Choroid plexus epithelial cell (primary cell): ENCODE results near the gene RFX1.
"Not testable (repeated sequence)": the region's sequence is repeated elsewhere in the genome, so short reads cannot be mapped to it uniquely, and the experiment has no call there.

Experiments used
- DNase-seq: peaks from one replicate; pipeline ENCODE4 v3.0.0-alpha.2; 2010; ENCODE audit warnings: low read depth
- H3K4me3 ChIP-seq: 2 replicates; pipeline ENCODE4 v1.5.1; 2011; ENCODE audit warnings: low read depth, mild to moderate bottlenecking, control low read depth, low read length, moderate library complexity
- CTCF ChIP-seq: conservative IDR thresholded peaks from 2 replicates; pipeline ENCODE4 v1.5.1; 2011; ENCODE audit warnings: low read depth, mild to moderate bottlenecking, control low read depth, inconsistent platforms, low read length, moderate library complexity

Gene RFX1

GRCh38 chr19:13926010-13926409 is 80.1 kb downstream of the RFX1 start:
- no peak for DNase-seq
- H3K4me3 ChIP-seq: no peak overlapping the region
- no peak for TF ChIP-seq CTCF

- no peak overlapping the region for H3K4me3 ChIP-seq
- TF ChIP-seq CTCF: no peak
- DNase-seq: no peak
Measured at GRCh38 chr19:13923194-13923987, 82.7 kb downstream of the RFX1 start.

GRCh38 chr19:13922118-13922517 is 84.0 kb downstream of the RFX1 start:
- DNase-seq, H3K4me3 ChIP-seq: not testable (repeated sequence)

DNA sequence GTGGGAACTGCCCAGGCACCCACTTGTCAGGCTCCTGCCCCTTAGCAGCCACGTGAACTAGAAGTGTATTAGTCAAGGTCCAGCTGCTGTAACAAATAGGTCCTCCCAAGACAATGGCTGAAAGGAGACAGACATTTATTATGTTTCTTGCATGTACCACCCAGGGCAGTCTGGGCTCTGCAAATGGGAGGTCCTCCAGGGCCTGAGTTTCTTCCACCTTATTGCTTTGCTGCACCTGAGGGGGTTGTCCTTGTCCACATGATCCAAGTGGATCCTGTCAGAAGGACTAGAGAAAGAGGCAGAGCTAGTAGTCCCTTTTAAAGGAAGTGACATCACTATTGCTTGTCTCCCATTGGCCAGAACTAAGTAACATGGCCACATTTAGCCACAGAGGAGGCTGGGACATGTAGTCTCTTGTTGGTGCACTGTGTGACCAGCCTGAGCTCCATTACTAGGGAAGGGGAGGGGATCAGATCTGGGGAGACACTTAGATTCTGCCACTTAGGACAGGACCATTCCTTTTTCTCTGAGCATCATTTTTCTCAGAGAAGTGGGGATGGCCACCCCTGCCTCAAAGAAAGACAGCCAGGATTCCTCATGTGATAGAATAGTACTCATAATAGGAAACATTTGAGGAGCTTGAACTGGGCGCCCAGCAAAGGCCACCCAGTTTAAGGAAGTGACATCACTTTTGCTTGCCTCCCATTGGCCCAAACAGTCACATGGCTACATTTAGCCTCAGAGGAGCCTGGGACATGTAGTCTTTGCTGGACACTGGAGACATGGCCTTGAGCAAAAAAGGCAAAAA is 85.0 kb downstream of the RFX1 start:
- DNase-seq: peak; percentile 67
- H3K4me3 ChIP-seq: no peak overlapping the region
- no peak for TF ChIP-seq CTCF

DNA sequence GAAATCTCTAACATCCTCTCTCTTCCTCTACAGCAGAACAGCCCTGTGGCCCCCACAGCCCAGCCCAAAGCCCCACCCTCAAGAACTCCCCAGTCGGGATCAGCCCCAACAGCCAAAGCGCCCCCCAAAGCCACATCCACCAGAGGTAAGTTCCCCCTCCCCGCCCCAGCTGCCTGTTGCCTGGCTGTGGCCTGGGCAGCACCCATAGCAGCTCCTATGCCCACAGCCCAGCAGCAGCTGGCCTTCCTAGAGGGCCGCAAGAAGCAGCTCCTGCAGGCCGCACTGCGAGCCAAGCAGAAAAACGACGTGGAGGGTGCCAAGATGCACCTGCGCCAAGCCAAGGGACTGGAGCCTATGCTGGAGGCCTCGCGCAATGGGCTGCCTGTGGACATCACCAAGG is 85.6 kb downstream of the RFX1 start:
- no peak overlapping the region for H3K4me3 ChIP-seq
- no peak for TF ChIP-seq CTCF
- DNase-seq: no peak

DNA sequence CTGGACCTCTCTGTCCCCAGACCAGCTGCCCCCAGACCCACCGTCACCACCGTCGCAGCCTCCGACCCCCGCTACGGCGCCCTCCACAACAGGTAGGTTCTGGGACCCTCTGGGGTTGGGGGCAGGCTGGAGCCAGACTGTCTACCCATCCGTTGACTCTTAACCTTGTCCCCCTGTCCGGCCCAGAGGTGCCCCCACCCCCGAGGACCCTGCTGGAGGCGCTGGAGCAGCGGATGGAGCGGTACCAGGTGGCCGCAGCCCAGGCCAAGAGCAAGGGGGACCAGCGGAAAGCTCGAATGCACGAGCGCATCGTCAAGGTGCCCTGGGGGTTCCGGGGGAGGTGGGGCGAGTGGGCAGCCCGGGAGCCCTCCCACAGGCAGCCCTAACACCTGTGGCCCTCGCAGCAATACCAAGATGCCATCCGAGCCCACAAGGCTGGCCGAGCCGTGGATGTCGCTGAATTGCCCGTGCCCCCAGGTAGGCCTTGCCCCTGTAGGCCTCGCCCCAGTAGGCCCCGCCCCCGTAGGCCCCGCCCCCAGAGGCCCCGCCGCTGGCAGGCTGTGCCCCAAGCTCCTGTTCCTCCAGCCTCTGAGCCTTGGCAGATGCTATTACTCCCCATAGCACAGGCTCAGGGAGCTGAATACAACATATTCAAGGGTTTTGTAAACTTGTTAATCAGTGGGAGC is 87.3 kb downstream of the RFX1 start:
- no peak for TF ChIP-seq CTCF

DNA sequence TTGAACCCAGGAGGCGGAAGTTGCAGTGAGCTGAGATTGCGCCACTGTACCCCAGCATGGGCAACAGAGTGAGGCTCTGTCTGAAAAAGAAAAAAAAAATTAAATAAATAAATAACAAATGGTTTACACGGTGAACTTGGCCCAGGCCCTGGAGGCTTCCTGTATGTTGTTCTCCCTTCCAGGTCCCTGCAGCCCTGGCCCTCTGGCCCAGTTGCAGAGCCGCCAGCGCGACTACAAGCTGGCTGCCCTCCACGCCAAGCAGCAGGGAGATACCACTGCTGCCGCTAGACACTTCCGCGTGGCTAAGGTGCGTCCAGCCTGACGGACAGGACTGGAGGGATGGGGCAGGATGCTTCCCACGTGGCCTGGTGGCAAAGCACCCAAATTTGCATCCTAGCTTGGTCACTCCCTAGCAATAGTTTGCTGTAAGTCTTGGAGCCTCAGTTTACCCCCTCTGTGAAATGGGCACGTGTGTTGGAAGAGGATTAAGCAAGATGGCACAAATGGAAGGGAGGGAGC is 88.2 kb downstream of the RFX1 start:
- TF ChIP-seq CTCF: no peak
- H3K4me3 ChIP-seq: no peak overlapping the region
- DNase-seq: no peak

More for the DNA sequence above, 87.3 kb downstream of the RFX1 start:
- no peak for DNase-seq
- H3K4me3 ChIP-seq: no peak overlapping the region
